Common myeloid progenitor, CD34-positive (primary cell): ENCODE results near the gene ADAMTSL1.

Experiments
- CTCF ChIA-PET: fragments of 350-600 bp; sonication (Branson Sonifier 250); formaldehyde crosslinking; loops from one replicate; lab custom pipeline; 2021; ENCODE audit warnings: antibody characterized with exemption; lab: Charles Lee
- POLR2A ChIA-PET: fragments of 350-600 bp; sonication (Branson Sonifier 250); formaldehyde crosslinking; loops from one replicate; lab custom pipeline; 2021; ENCODE audit warnings: antibody characterized with exemption; lab: Charles Lee
- DNase-seq, 3 donors: peaks; one replicate each; pipeline versions ENCODE4 v3.0.0 to v3.0.0-alpha.2; 2013
- H3K27ac ChIP-seq, 2 experiments: 1 replicate in 1 of 2; 2 replicates in 1 of 2; pipeline ENCODE4 v1.7.0; 2013; ENCODE audit warnings: inconsistent platforms in 2 of 2, low read length in 2 of 2, mild to moderate bottlenecking in 2 of 2, low read depth in 1 of 2, moderate library complexity in 1 of 2; ENCODE audit not compliant: severe bottlenecking in 2 of 2, insufficient read depth in 1 of 2, poor library complexity in 1 of 2
- H3K27me3 ChIP-seq, 5 experiments: replicated peaks in 2 of 5; 1 replicate in 3 of 5; 2 replicates in 2 of 5; pipeline versions ENCODE4 v1.6.1 to v1.7.0; 2013; ENCODE audit warnings: low read length in 4 of 5, mild to moderate bottlenecking in 2 of 5, moderate library complexity in 2 of 5, inconsistent platforms in 1 of 5; ENCODE audit not compliant: insufficient read depth in 5 of 5, control insufficient read depth in 4 of 5
- H3K36me3 ChIP-seq, 4 experiments: 1 replicate in 2 of 4; 2 replicates in 2 of 4; pipeline versions ENCODE4 v1.6.1 to v1.7.0; 2013; ENCODE audit warnings: low read length in 3 of 4, control low read depth in 1 of 4, mild to moderate bottlenecking in 1 of 4; ENCODE audit not compliant: control insufficient read depth in 4 of 4, insufficient read depth in 4 of 4
- H3K4me1 ChIP-seq, 4 experiments: 1 replicate in 3 of 4; 2 replicates in 1 of 4; pipeline versions ENCODE4 v1.6.1 to v1.7.1; 2013; ENCODE audit warnings: low read length in 3 of 4, mild to moderate bottlenecking in 3 of 4, control low read depth in 1 of 4, inconsistent platforms in 1 of 4, moderate library complexity in 1 of 4; ENCODE audit not compliant: control insufficient read depth in 4 of 4, insufficient read depth in 4 of 4; ENCODE audit errors: control extremely low read depth in 1 of 4
- H3K4me3 ChIP-seq, 7 experiments: 1 replicate in 4 of 7; 2 replicates in 3 of 7; pipeline versions ENCODE4 v1.5.1 to v1.7.0; 2013; ENCODE audit warnings: mild to moderate bottlenecking in 7 of 7, low read length in 6 of 7, moderate library complexity in 6 of 7, inconsistent platforms in 2 of 7, low read depth in 2 of 7, control low read depth in 1 of 7; ENCODE audit not compliant: insufficient read depth in 4 of 7, control insufficient read depth in 1 of 7; ENCODE audit errors: extremely low read depth in 1 of 7
- H3K9me3 ChIP-seq, 5 experiments: 1 replicate in 4 of 5; 2 replicates in 1 of 5; pipeline versions ENCODE4 v1.6.1 to v1.7.1; 2013; ENCODE audit warnings: low read length in 4 of 5, mild to moderate bottlenecking in 2 of 5, inconsistent platforms in 1 of 5, low read depth in 1 of 5, moderate library complexity in 1 of 5; ENCODE audit not compliant: control insufficient read depth in 4 of 5, insufficient read depth in 2 of 5; ENCODE audit errors: control extremely low read depth in 1 of 5
- WGBS: methylation state at CpG from one replicate; pipeline ENCODE4 v1.1.5; 2013; ENCODE audit not compliant: insufficient coverage; 5-methylcytosine and 5-hydroxymethylcytosine counted together

ADAMTSL1 gene

GRCh38 chr9:18496256-18497000 lies 22.5 kb downstream of the ADAMTSL1 start:
- Histone ChIP-seq H3K4me1 (no peaks in the 10 kb centered on the region), H3K9me3 (no peaks in the 10 kb centered on the region), H3K36me3 (no peaks in the 10 kb centered on the region), H3K4me3 (no peak overlapping the region), H3K27ac (no peak overlapping the region), H3K27me3 (peaks cover 0 to 2% (median 0%) of the 10 kb centered on the region in 5 experiments)
- CTCF ChIA-PET = no interaction called here
- POLR2A ChIA-PET = no interaction called here
- WGBS = 92% methylated on average over 4 of the region's 5 CpGs
- no peak for DNase-seq

DNA sequence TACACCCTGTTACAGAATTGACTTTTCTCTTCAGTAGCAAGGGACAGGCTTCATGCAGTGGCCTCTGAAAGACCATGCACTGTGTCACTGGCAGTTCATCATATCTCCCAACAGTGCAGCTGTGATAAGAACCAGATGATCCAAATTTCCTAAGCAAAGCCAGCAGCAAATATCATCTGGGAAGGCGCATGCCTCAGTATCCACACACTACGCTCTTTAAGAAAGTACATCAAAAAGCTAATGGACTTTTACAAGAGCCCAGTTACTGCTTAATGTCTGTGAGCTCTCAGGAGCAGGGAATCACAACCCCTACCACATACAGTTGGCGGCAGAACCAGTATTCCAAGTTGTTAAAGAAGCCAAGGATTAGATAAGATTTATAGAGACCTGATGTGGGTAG lies 25.1 kb downstream of the ADAMTSL1 start:
- WGBS = 100% methylated on average over 1 of the region's 3 CpGs
- Histone ChIP-seq H3K27ac (no peak overlapping the region), H3K36me3 (no peaks in the 10 kb centered on the region), H3K9me3 (no peaks in the 10 kb centered on the region), H3K4me3 (no peak overlapping the region), H3K4me1 (no peaks in the 10 kb centered on the region), H3K27me3 (peaks cover 0 to 2% (median 0%) of the 10 kb centered on the region in 5 experiments)
- ChIA-PET CTCF (no interaction called here), POLR2A (no interaction called here)
- DNase-seq = no peak

DNA sequence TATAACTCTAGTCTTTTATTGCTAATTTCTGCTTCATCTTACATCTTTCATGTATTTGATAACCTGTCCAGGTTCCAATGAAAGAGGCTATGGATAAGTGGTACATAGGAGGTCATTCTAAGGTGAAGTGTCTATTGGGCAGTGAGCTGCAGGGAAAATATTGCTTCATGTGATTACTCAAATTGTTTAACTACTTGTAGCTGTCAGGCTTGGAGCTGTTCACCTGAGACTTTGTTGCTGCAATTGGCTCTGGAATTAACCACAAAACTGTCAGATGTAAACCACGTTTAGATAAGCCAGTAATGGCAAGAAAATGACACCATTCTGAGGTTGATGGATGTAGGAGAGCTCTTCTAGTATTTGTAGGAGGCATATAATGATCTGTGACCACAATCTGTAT lies 26.0 kb downstream of the ADAMTSL1 start:
- POLR2A ChIA-PET = no interaction called here
- CTCF ChIA-PET = no interaction called here
- 57% methylated on average over 1 of the region's 1 CpG for WGBS
- Histone ChIP-seq H3K27ac (no peak overlapping the region), H3K36me3 (no peaks in the 10 kb centered on the region), H3K4me1 (no peaks in the 10 kb centered on the region), H3K27me3 (peaks cover 0 to 2% (median 0%) of the 10 kb centered on the region in 5 experiments), H3K9me3 (no peaks in the 10 kb centered on the region), H3K4me3 (no peak overlapping the region)
- DNase-seq = no peak

- Histone ChIP-seq H3K27ac (no peak overlapping the region), H3K4me3 (no peak overlapping the region), H3K27me3 (no peaks in the 10 kb centered on the region), H3K9me3 (no peaks in the 10 kb centered on the region), H3K36me3 (no peaks in the 10 kb centered on the region), H3K4me1 (no peaks in the 10 kb centered on the region)
- no peak for DNase-seq
- WGBS = no CpG with 5 or more reads among the region's 1 CpG
- ChIA-PET POLR2A (no interaction called here), CTCF (no interaction called here)
These were observed 26.5 kb downstream of the ADAMTSL1 start for GRCh38 chr9:18500451-18500850.

DNA sequence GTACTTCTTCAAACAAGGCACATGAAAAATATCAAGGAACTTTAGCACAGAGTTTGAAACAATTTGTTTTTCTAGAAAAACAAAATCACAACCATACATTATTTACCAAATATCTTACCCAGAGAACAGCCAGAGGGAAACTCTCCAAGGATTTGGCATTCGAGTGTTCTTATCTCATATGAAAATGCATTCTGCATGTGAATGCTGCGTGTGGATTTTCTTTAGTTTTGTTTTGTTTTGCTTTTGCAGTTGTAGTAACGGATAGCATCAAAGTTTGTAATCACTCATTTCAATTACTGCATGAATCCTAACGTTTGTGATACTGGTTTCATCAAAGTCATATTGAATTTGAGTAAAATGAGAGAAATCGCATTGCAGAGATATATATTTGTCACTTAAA lies 28.0 kb downstream of the ADAMTSL1 start:
- no peak overlapping the region for H3K27ac ChIP-seq
- WGBS = no CpG with 5 or more reads among the region's 5 CpGs
- DNase-seq = no peak
- H3K36me3 ChIP-seq = no peaks in the 10 kb centered on the region
- H3K4me1 ChIP-seq = no peaks in the 10 kb centered on the region
- ChIA-PET CTCF (no interaction called here), POLR2A (no interaction called here)
- H3K4me3 ChIP-seq = no peak overlapping the region
- H3K9me3 ChIP-seq = no peaks in the 10 kb centered on the region
- no peaks in the 10 kb centered on the region for H3K27me3 ChIP-seq

DNA sequence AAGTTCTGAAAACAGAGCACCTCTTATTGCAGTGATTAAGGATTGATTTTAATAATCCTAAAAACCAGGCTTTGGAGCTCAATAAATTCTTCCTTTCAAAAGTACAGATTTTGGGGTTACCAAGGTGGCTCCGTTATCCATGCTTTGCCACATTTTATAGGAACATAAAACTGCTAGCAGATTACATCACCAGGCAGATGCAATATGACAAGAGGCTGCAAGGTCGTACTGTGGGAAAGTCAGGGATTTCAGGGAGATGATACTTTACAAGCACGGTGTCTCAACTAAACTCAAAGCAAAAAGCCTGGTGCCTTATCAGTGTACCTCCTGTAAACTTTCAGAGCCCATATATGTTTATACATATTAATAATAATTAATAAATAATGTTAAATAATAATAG lies 28.6 kb downstream of the ADAMTSL1 start:
- H3K27me3 ChIP-seq = no peaks in the 10 kb centered on the region
- CTCF ChIA-PET = no interaction called here
- POLR2A ChIA-PET = no interaction called here
- no peaks in the 10 kb centered on the region for H3K9me3 ChIP-seq
- H3K27ac ChIP-seq = no peak overlapping the region
- no peak for DNase-seq
- H3K36me3 ChIP-seq = no peaks in the 10 kb centered on the region
- 100% methylated on average over 1 of the region's 3 CpGs for WGBS
- H3K4me3 ChIP-seq = no peak overlapping the region
- H3K4me1 ChIP-seq = no peaks in the 10 kb centered on the region

DNA sequence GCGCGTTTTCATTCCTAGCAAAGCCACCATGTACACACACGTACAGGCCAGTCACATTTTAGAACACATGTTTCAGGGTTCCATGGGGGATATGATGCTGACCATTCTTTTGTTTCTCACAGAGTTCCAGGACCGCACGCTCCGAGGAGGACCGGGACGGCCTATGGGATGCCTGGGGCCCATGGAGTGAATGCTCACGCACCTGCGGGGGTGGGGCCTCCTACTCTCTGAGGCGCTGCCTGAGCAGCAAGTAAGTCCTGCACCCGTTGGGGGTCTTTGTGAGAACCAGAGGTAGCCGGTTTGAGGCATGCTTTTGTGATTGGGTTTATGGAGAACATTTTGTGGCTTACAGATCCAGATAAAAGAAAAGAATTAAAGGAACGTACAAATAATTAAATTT lies 30.8 kb downstream of the ADAMTSL1 start:
- H3K4me3 ChIP-seq = no peak overlapping the region
- POLR2A ChIA-PET = no interaction called here
- no peak overlapping the region for H3K27ac ChIP-seq
- WGBS = 93% methylated on average over 13 of the region's 14 CpGs
- H3K36me3 ChIP-seq = no peaks in the 10 kb centered on the region
- CTCF ChIA-PET = no interaction called here
- peaks cover 0 to 3% (median 0%) of the 10 kb centered on the region in 5 experiments for H3K9me3 ChIP-seq
- H3K27me3 ChIP-seq = no peaks in the 10 kb centered on the region
- H3K4me1 ChIP-seq = no peaks in the 10 kb centered on the region
- DNase-seq = no peak
